Fibroblast of peridontal ligament (primary cell): Measurements from ENCODE around the gene TMEM130.
A peak's percentile ranks its signal among the peaks of the same experiment; 100 is the strongest.
"Not testable (repeated sequence)": the region's sequence is repeated elsewhere in the genome, so short reads cannot be mapped to it uniquely, and the experiment has no call there.

Experiments used
- DNase-seq: peaks from one replicate; pipeline ENCODE4 v3.0.0-alpha.2; 2010; ENCODE audit errors: extremely low read depth

TMEM130 gene

DNA sequence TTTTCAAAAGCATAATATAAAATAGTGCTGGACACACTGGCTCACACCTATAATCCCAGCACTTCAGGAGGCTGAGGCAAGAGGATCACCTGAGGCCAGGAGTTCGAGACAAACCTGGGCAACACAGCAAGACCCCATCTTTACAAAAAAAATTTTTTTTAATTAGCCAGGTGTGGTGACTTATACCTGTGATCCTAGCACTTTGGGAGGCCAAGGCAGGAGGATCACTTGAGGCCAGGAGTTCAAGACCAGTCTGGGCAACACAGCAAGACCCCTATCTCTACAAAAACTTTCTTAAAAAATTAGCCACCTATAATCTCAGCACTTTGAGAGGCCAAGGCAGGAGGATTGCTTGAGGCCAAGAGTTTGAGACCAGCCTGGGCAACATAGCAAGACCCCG lies 27.3 kb downstream of the TMEM130 start:
- DNase-seq = not testable (repeated sequence)

GRCh38 chr7:98841179-98841997 lies 28.4 kb downstream of the TMEM130 start:
- DNase-seq = peak; percentile 81

DNA sequence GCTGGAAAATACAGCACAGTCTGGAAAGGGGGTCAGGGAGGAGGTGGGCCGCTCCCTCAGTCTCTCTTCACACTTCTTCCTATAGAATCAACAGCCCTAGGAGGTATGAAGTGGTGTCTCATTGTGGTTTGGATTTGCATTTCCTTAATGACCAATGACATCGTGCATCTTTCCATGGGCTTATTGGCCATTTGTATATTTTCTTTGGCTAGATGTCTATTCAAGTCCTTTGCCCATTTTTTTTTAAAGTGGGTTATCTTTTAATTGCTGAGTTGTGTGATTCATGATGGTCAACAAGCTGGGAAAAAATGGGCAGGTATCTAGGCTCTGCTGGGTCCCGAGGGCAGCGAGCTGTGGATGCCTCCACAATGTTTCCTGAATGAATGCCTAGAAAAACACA lies 29.1 kb downstream of the TMEM130 start:
- peak; percentile 26 for DNase-seq

GRCh38 chr7:98840096-98840495 lies 29.7 kb downstream of the TMEM130 start:
- DNase-seq = no peak

DNA sequence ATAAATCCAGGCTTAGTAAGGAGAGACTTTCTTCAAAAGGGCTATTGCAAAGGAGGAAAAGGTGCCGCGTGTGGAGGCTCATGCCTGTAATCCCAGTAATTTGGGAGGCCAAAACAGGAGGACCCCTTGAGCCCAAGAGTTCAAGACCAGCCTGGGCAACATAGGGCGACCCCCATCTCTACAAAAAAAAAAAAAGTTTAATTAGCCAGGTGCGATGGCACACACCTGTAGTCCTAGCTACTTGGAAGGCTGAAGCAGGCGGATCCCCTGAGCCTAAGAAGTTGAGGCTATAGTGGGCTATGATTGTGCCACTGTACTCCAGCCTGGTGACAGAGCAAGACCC lies 32.2 kb downstream of the TMEM130 start:
- no peak for DNase-seq

GRCh38 chr7:98836811-98837629 lies 32.8 kb downstream of the TMEM130 start:
- no peak for DNase-seq

- no peak for DNase-seq
Observed at GRCh38 chr7:98834949-98835348, 34.9 kb downstream of the TMEM130 start.

- no peak for DNase-seq
Observed at GRCh38 chr7:98833022-98833421, 36.8 kb downstream of the TMEM130 start.

- peak; percentile 36 for DNase-seq
Observed at GRCh38 chr7:98831641-98832221, 38.1 kb downstream of the TMEM130 start.

DNA sequence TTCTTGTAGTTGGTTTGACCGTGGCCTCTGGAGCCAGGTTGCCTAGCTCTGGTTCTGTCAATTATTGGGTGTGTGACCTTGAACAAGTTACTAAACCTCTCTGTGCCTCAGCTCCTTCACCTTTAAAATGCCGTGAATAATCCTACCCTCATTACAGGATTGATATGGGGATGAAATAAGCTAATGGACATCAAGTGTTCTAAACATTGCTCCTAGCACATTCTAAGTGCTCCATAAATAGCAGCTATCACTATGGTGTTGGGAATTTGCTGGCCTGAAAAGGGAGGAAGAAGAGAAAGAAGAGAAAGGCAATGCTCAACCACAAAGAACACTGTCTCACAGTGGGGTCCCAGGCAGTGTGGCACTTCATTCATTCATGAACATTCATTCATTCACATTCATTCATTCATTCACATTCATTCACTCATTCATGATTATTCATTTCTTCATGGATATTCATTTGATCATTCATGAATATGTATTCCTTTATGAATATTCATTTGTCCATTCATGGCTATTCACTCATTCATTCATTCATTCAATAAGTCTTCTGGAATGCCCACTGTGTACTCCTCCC lies 38.8 kb downstream of the TMEM130 start:
- DNase-seq = no peak

- DNase-seq = no peak
Observed at GRCh38 chr7:98828368-98828767, 41.4 kb downstream of the TMEM130 start.

DNA sequence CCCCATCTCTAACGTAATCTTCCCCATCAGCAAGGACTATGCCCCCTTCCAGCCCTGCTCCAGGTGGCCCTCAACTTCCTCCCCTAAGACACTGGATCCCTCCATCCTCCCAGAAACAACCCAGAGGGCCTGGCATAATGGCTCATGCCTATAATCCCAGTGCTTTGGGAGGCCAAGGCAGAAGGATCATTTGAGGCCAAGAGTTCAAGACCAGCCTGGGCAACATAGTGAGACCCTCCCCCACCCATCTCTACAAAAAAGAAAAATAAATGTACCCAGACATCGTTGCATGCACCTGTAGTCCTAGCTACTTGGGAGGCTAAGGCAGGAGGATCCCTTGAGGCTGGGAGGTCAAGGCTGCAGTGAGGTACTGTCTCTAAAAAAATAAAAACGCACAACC lies 42.6 kb downstream of the TMEM130 start:
- DNase-seq = no peak

GRCh38 chr7:98826811-98827231 lies 43.0 kb downstream of the TMEM130 start:
- peak; percentile 2 for DNase-seq

GRCh38 chr7:98826387-98826786 lies 43.4 kb downstream of the TMEM130 start:
- no peak for DNase-seq

DNA sequence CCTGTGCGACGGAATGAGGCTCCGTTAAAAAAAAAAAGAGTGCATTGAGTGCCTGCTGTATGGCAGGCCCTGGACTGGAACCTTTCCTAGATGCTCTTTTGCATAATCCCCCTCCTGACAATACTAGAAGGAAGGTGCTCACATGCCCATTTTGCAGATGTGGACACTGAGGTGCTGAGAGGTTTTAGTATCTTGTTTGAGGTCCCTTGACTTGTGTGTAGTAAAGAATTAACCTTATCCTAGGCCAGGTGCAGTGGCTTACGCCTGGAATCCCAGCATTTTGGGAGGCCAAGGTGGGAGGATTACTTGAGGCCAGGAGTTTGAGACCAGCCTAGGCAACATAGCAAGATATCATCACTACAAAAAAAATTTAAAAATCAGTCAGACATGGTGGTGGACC lies 46.6 kb downstream of the TMEM130 start:
- DNase-seq = no peak

DNA sequence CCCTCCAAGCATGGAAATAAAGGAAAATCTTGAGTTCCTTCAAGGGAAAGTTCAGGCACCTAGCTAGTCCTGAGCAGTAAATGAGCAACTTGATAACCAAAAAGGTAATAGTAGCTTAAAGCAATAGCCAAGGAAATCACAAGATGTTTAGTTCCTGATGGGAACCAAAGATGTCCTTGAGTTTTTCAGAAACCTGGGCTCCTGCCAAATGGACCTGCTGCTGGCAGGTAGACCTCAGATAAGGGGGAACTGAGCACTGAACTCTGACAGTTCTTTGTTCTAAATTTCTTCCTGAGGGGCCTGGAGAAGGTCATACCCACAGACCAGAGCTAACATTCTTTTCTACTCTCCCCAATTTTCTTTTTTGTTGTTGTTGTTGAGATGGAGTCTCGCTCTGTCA lies 48.5 kb downstream of the TMEM130 start:
- no peak for DNase-seq

DNA sequence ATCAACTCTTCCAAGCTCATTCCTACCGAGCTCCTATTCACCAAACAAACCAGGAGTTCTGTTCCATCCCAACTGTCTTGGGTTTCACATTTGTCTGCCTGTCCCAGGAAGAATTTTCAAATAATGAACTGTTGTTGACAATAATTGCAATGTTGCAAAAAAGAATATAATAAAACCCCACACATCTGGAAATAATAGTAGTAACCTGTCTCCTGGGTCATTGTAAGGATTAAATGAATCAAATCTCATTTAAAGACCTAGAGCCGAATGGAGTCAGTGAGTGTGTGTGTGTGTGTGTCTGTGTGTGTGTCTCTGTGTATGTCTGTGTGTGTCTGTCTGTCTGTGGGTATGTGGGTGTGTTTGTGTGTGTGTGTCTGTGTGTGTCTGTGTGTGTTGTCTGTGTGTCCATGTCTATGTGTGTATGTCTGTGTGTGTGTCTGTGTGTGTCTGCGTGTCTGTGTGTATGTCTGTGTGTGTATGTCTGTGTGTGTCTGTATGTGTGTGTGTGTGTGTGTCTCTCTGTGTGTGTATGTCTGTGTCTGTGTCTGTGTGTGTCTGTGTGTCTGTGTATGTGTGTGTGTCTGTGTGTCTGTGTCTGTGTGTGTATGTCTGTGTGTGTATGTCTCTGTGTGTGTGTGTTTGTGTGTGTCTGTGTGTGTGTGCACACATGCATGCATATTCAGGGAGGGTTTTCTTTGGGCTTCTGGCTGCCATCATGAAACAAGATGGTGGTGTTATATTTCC lies 52.7 kb downstream of the TMEM130 start:
- no peak for DNase-seq

- DNase-seq = no peak
Observed at GRCh38 chr7:98816241-98816640, 53.6 kb downstream of the TMEM130 start.

GRCh38 chr7:98815313-98815712 lies 54.5 kb downstream of the TMEM130 start:
- no peak for DNase-seq

GRCh38 chr7:98811299-98811698 lies 58.5 kb downstream of the TMEM130 start:
- DNase-seq = no peak

DNA sequence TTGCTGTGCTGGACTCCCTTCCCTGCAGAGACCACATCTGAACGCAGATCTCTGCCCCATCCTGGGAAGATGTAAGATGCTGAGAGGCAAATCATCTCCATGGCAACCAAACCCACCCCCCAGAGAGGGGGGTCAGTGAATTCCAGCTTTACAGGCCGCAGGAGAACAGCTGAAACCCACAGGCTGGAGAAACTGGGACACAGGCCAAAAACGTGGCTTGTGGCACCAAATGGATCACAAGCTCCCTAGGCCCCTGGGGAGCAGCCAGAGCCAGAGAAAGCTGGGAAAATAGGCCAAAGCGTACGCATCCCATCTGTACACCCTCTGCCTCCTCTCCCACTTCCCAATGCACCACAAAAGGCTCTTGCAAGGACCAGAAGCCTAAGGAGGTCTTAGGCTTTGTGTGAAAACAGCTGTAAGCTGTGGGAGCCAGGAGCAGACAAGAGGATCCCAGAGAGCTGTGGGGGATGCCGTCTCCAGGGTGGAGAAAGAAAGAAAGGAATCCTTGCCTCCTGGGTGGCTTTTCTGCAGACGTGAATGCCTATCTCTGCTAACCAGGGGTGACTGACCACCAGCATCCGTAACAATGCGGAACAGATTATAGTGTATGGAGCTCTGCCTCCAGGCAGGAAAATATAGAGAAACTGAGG lies 59.5 kb downstream of the TMEM130 start:
- DNase-seq = no peak
